ENCODE data around the gene PDP2. TPM values are rescaled to one million over a fixed set of nuclear protein-coding genes. Genes with fewer than 3 reads are reported as not detected.

PDP2 gene
- total RNA-seq, 2 donors from 2014 or later, result 4.8 to 6.2 TPM

DNA sequence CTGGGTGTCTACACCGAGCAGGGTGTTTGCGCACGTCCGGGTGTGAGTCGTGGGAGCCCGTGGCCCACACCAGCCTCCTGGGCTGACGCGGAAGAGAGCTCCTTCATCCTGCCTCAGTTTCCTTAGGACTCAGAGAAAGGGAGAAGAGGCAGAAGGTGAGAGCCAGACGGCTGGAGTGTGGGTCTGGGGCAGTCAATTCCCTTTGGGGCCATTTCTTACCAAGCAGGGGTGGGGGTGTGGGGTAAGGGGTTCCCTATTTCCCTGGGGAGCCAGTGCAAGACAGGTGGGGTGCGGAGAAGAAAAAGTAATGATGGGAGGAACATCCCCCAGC, 35.3 kb upstream of the PDP2 start:
- no peak overlapping the region for H3K27ac ChIP-seq
- DNase-seq (ENCODE audit: low spot score) (no peak), ATAC-seq (ENCODE audit: insufficient number of reproducible peaks, low FRiP score, low read depth) (no peak)
- H3K4me3 ChIP-seq, result peak overlapping the region; percentile 67
- no peaks in the 10 kb centered on the region for H3K9me3 ChIP-seq
- TF ChIP-seq, protein P1, sequence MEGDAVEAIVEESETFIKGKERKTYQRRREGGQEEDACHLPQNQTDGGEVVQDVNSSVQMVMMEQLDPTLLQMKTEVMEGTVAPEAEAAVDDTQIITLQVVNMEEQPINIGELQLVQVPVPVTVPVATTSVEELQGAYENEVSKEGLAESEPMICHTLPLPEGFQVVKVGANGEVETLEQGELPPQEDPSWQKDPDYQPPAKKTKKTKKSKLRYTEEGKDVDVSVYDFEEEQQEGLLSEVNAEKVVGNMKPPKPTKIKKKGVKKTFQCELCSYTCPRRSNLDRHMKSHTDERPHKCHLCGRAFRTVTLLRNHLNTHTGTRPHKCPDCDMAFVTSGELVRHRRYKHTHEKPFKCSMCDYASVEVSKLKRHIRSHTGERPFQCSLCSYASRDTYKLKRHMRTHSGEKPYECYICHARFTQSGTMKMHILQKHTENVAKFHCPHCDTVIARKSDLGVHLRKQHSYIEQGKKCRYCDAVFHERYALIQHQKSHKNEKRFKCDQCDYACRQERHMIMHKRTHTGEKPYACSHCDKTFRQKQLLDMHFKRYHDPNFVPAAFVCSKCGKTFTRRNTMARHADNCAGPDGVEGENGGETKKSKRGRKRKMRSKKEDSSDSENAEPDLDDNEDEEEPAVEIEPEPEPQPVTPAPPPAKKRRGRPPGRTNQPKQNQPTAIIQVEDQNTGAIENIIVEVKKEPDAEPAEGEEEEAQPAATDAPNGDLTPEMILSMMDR (IDR thresholded peaks at IDR 0.05), result no peak
- H3K36me3 ChIP-seq, result no peaks in the 10 kb centered on the region
- H3K4me1 ChIP-seq (ENCODE audit: control insufficient read depth in 1 of 2, low read depth in 2 of 2), result peaks cover 12 to 22% of the 10 kb centered on the region in 2 donors
- peaks cover 4% of the 10 kb centered on the region for H3K27me3 ChIP-seq (replicated peaks; ENCODE audit: insufficient read depth)

DNA sequence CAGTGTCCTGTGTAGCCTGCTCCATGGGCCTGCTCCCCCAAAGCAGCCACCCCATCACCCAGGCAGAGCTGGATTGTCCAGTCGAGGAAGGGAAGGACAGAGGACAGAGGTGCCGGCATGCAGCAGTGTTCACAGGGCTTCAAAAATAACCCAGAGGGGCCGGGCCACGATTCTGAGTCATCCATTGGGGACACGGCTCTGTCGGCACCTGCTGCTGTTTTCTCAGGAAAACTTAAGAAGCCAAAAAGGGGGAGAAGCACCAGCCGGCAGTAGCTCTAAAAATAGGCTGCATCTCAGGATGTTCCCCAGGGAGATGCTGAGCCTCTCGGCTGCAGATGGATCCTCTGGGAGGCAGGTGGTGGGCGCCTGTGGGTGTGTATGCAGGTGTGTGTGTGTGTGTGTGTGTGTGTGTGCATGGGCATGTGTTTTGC, 34.5 kb upstream of the PDP2 start:
- no peak overlapping the region for H3K27ac ChIP-seq
- H3K9me3 ChIP-seq, result no peaks in the 10 kb centered on the region
- peaks cover 12 to 22% of the 10 kb centered on the region in 2 donors for H3K4me1 ChIP-seq (ENCODE audit: control insufficient read depth in 1 of 2, low read depth in 2 of 2)
- TF ChIP-seq, protein P1 (IDR thresholded peaks at IDR 0.05), result no peak
- DNase-seq (ENCODE audit: low spot score) (no peak), ATAC-seq (ENCODE audit: insufficient number of reproducible peaks, low FRiP score, low read depth) (no peak)
- no peaks in the 10 kb centered on the region for H3K36me3 ChIP-seq
- H3K4me3 ChIP-seq, result no peak overlapping the region
- H3K27me3 ChIP-seq (replicated peaks; ENCODE audit: insufficient read depth), result peaks cover 4% of the 10 kb centered on the region

DNA sequence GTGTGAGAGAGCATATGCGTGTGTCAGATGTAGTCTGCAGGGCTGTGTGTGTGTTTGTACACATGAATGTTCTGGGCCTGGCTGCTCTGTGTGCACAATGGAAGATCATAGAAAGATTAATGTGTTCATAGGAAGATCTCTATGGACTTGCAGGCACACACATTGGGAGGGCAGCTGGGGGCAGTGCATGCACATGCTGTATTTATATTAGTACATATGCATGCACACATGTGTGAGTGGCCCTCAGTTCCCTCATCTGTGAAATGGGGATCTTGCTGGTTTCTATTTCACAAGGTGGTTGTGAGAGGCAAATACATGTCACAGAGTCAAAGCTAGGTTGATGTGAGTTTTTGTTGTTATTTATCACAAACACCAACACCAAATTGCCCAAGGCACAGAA, 34.0 kb upstream of the PDP2 start:
- Histone ChIP-seq H3K4me1 (ENCODE audit: control insufficient read depth in 1 of 2, low read depth in 2 of 2) (peaks cover 12 to 22% of the 10 kb centered on the region in 2 donors), H3K9me3 (no peaks in the 10 kb centered on the region), H3K4me3 (no peak overlapping the region), H3K36me3 (no peaks in the 10 kb centered on the region), H3K27ac (no peak overlapping the region), H3K27me3 (replicated peaks; ENCODE audit: insufficient read depth) (peaks cover 4% of the 10 kb centered on the region)
- TF ChIP-seq, protein P1 (IDR thresholded peaks at IDR 0.05), result no peak
- no peak for DNase-seq (ENCODE audit: low spot score)
- no peak for ATAC-seq (ENCODE audit: insufficient number of reproducible peaks, low FRiP score, low read depth)

DNA sequence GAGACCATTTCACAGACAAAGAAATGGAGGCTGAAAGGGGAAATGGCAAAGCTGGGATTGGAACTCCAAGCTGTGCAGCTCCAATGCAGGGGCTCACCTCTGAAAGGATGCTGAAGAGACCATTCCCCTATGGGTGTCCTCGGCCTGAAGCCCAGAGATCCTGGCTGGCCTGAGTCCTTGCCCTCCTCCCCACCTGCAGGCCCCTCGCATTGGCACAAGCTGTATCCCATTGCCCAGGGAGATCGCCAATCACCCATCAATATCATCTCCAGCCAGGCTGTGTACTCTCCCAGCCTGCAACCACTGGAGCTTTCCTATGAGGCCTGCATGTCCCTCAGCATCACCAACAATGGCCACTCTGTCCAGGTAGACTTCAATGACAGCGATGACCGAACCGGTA, 33.5 kb upstream of the PDP2 start:
- H3K4me3 ChIP-seq, result no peak overlapping the region
- no peak for ATAC-seq (ENCODE audit: insufficient number of reproducible peaks, low FRiP score, low read depth)
- TF ChIP-seq, protein P1 (IDR thresholded peaks at IDR 0.05), result no peak
- peaks cover 12 to 22% of the 10 kb centered on the region in 2 donors for H3K4me1 ChIP-seq (ENCODE audit: control insufficient read depth in 1 of 2, low read depth in 2 of 2)
- H3K9me3 ChIP-seq, result no peaks in the 10 kb centered on the region
- no peak for DNase-seq (ENCODE audit: low spot score)
- peaks cover 4% of the 10 kb centered on the region for H3K27me3 ChIP-seq (replicated peaks; ENCODE audit: insufficient read depth)
- no peaks in the 10 kb centered on the region for H3K36me3 ChIP-seq
- no peak overlapping the region for H3K27ac ChIP-seq

DNA sequence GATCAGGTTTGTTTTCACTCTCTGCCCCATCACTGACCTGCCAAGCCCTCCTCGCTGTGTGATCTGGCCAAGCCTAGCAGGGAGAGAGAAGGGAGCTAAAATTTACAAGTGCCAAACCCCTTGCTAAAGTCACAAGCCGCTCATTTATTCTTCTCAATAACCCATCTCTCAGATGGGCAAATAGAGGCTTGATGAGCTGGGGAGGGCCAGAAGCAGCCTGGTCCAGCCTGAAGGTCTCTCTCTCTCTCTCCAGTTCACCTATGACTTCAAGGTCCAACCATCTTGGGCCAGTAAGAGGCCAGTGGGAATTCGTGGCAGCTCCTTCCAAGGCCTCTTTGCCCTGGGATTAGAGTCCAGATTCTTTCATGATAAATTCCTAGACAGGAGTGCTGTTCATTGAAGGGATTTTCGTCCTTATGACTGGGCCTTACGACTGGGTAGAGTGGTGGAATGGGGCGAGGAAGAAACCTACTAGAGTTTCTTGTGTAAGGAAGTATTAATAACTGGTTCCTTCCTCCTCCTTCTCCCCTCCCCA, 32.7 kb upstream of the PDP2 start:
- H3K27ac ChIP-seq, result no peak overlapping the region
- H3K4me1 ChIP-seq (ENCODE audit: control insufficient read depth in 1 of 2, low read depth in 2 of 2), result peaks cover 12 to 22% of the 10 kb centered on the region in 2 donors
- peaks cover 4% of the 10 kb centered on the region for H3K27me3 ChIP-seq (replicated peaks; ENCODE audit: insufficient read depth)
- H3K9me3 ChIP-seq, result no peaks in the 10 kb centered on the region
- no peaks in the 10 kb centered on the region for H3K36me3 ChIP-seq
- DNase-seq (ENCODE audit: low spot score) (no peak), ATAC-seq (ENCODE audit: insufficient number of reproducible peaks, low FRiP score, low read depth) (no peak)
- no peak overlapping the region for H3K4me3 ChIP-seq
- TF ChIP-seq, protein P1 (IDR thresholded peaks at IDR 0.05), result no peak

Measured in thoracic aorta (tissue), 2 donors.